Rectal smooth muscle tissue (tissue), 1 donor: ENCODE measurements around the gene ICE2.

Experiments
- H3K27ac ChIP-seq: one replicate; pipeline ENCODE4 v1.7.0; 2013; ENCODE audit warnings: low read depth, low read length, inconsistent platforms
- H3K27me3 ChIP-seq: one replicate; pipeline ENCODE4 v1.7.0; 2013; ENCODE audit warnings: low read length; ENCODE audit not compliant: control insufficient read depth, insufficient read depth
- H3K36me3 ChIP-seq: one replicate; pipeline ENCODE4 v1.7.0; 2013; ENCODE audit warnings: low read length; ENCODE audit not compliant: control insufficient read depth, insufficient read depth
- H3K4me1 ChIP-seq: one replicate; pipeline ENCODE4 v1.7.0; 2013; ENCODE audit warnings: low read length; ENCODE audit not compliant: control insufficient read depth, insufficient read depth
- H3K4me3 ChIP-seq: one replicate; pipeline ENCODE4 v1.7.0; 2013; ENCODE audit warnings: low read length
- H3K9ac ChIP-seq: one replicate; pipeline ENCODE4 v1.7.0; 2013; ENCODE audit warnings: low read length

Gene ICE2

GRCh38 chr15:60374628-60375081 is 104.3 kb downstream of the ICE2 start:
- peaks cover 19% of the 10 kb centered on the region for H3K4me1 ChIP-seq
- peaks cover 6% of the 10 kb centered on the region for H3K36me3 ChIP-seq
- H3K27ac ChIP-seq = peak overlapping the region; percentile 52
- no peak overlapping the region for H3K4me3 ChIP-seq
- H3K9ac ChIP-seq = no peak overlapping the region
- no peaks in the 10 kb centered on the region for H3K27me3 ChIP-seq

GRCh38 chr15:60374209-60374608 is 104.7 kb downstream of the ICE2 start:
- Histone ChIP-seq H3K4me3 (no peak overlapping the region), H3K4me1 (peaks cover 19% of the 10 kb centered on the region), H3K27ac (peak overlapping the region; percentile 52), H3K36me3 (peaks cover 6% of the 10 kb centered on the region), H3K9ac (no peak overlapping the region), H3K27me3 (no peaks in the 10 kb centered on the region)

- H3K36me3 ChIP-seq = peaks cover 6% of the 10 kb centered on the region
- H3K27me3 ChIP-seq = no peaks in the 10 kb centered on the region
- no peak overlapping the region for H3K27ac ChIP-seq
- peaks cover 19% of the 10 kb centered on the region for H3K4me1 ChIP-seq
- H3K4me3 ChIP-seq = no peak overlapping the region
- H3K9ac ChIP-seq = no peak overlapping the region
Measured at GRCh38 chr15:60373745-60374144, 105.2 kb downstream of the ICE2 start.

- Histone ChIP-seq H3K4me1 (peaks cover 19% of the 10 kb centered on the region), H3K36me3 (peaks cover 6% of the 10 kb centered on the region), H3K9ac (no peak overlapping the region), H3K27ac (no peak overlapping the region), H3K27me3 (no peaks in the 10 kb centered on the region), H3K4me3 (no peak overlapping the region)
Measured at GRCh38 chr15:60373327-60373726, 105.6 kb downstream of the ICE2 start.

- Histone ChIP-seq H3K4me1 (peaks cover 19% of the 10 kb centered on the region), H3K36me3 (peaks cover 6% of the 10 kb centered on the region), H3K27me3 (no peaks in the 10 kb centered on the region), H3K27ac (no peak overlapping the region), H3K9ac (no peak overlapping the region), H3K4me3 (no peak overlapping the region)
Measured at GRCh38 chr15:60372756-60373155, 106.2 kb downstream of the ICE2 start.

- H3K4me1 ChIP-seq = peaks cover 19% of the 10 kb centered on the region
- peaks cover 6% of the 10 kb centered on the region for H3K36me3 ChIP-seq
- no peak overlapping the region for H3K4me3 ChIP-seq
- no peak overlapping the region for H3K27ac ChIP-seq
- no peak overlapping the region for H3K9ac ChIP-seq
- no peaks in the 10 kb centered on the region for H3K27me3 ChIP-seq
Measured at GRCh38 chr15:60372227-60372626, 106.7 kb downstream of the ICE2 start.

- H3K36me3 ChIP-seq = peaks cover 5% of the 10 kb centered on the region
- peaks cover 19% of the 10 kb centered on the region for H3K4me1 ChIP-seq
- no peak overlapping the region for H3K4me3 ChIP-seq
- no peaks in the 10 kb centered on the region for H3K27me3 ChIP-seq
- peak overlapping the region; percentile 34 for H3K27ac ChIP-seq
- H3K9ac ChIP-seq = no peak overlapping the region
Measured at GRCh38 chr15:60371175-60372051, 107.5 kb downstream of the ICE2 start.

- H3K27ac ChIP-seq = no peak overlapping the region
- H3K4me1 ChIP-seq = peaks cover 19% of the 10 kb centered on the region
- H3K9ac ChIP-seq = no peak overlapping the region
- peaks cover 4% of the 10 kb centered on the region for H3K36me3 ChIP-seq
- H3K27me3 ChIP-seq = no peaks in the 10 kb centered on the region
- no peak overlapping the region for H3K4me3 ChIP-seq
Measured at GRCh38 chr15:60370869-60371136, 108.1 kb downstream of the ICE2 start.

GRCh38 chr15:60370105-60370868 is 108.7 kb downstream of the ICE2 start:
- Histone ChIP-seq H3K9ac (no peak overlapping the region), H3K4me1 (peaks cover 19% of the 10 kb centered on the region), H3K36me3 (peaks cover 4% of the 10 kb centered on the region), H3K27ac (no peak overlapping the region), H3K27me3 (no peaks in the 10 kb centered on the region), H3K4me3 (no peak overlapping the region)

GRCh38 chr15:60369696-60370095 is 109.2 kb downstream of the ICE2 start:
- no peak overlapping the region for H3K9ac ChIP-seq
- H3K27me3 ChIP-seq = no peaks in the 10 kb centered on the region
- peaks cover 4% of the 10 kb centered on the region for H3K36me3 ChIP-seq
- H3K4me1 ChIP-seq = peaks cover 14% of the 10 kb centered on the region
- no peak overlapping the region for H3K27ac ChIP-seq
- no peak overlapping the region for H3K4me3 ChIP-seq
